GM18867 (cell line): ENCODE measurements around the gene TACR2.
A peak's percentile ranks its signal among the peaks of the same experiment; 100 is the strongest.

Source experiments
- ATAC-seq: cut with Tn5 transposase; IDR thresholded peaks from one replicate; pipeline ENCODE4 v1.9.1; 2021; ENCODE audit warnings: mild to moderate bottlenecking, moderate library complexity; ENCODE audit not compliant: unreplicated experiment

Gene TACR2

GRCh38 chr10:69421611-69422308 is 5.0 kb upstream of the TACR2 start:
- no peak for ATAC-seq

GRCh38 chr10:69419744-69420126 is 3.0 kb upstream of the TACR2 start:
- no peak for ATAC-seq

GRCh38 chr10:69419096-69419743 is 2.5 kb upstream of the TACR2 start:
- ATAC-seq: no peak

- ATAC-seq: no peak
Observed at GRCh38 chr10:69418052-69418752, 1.5 kb upstream of the TACR2 start.

- no peak for ATAC-seq
Observed at GRCh38 chr10:69417542-69417941, 824 bp upstream of the TACR2 start.

GRCh38 chr10:69415951-69416350 is 767 bp downstream of the TACR2 start:
- ATAC-seq: no peak

GRCh38 chr10:69415049-69415448 is 1.7 kb downstream of the TACR2 start:
- no peak for ATAC-seq

GRCh38 chr10:69414036-69415018 is 2.4 kb downstream of the TACR2 start:
- no peak for ATAC-seq

GRCh38 chr10:69413221-69413865 is 3.4 kb downstream of the TACR2 start:
- ATAC-seq: no peak

GRCh38 chr10:69412232-69412790 is 4.4 kb downstream of the TACR2 start:
- ATAC-seq: no peak

- no peak for ATAC-seq
Observed at GRCh38 chr10:69411476-69411875, 5.2 kb downstream of the TACR2 start.

- ATAC-seq: no peak
Observed at GRCh38 chr10:69410487-69410886, 6.2 kb downstream of the TACR2 start.

- no peak for ATAC-seq
Observed at GRCh38 chr10:69409968-69410367, 6.8 kb downstream of the TACR2 start.

- no peak for ATAC-seq
Observed at GRCh38 chr10:69409176-69409495, 7.6 kb downstream of the TACR2 start.

- peak; percentile 89 for ATAC-seq
Observed at GRCh38 chr10:69408318-69409175, 8.2 kb downstream of the TACR2 start.

- no peak for ATAC-seq
Observed at GRCh38 chr10:69407621-69408301, 9.0 kb downstream of the TACR2 start.

- ATAC-seq: no peak
Observed at GRCh38 chr10:69406816-69407580, 9.7 kb downstream of the TACR2 start.

- no peak for ATAC-seq
Observed at GRCh38 chr10:69406302-69406811, 10.4 kb downstream of the TACR2 start.
